Activated naive CD8-positive, alpha-beta T cell treated with anti-CD3 and anti-CD28 coated beads, Interleukin-2, amount 50 U/mL, for 24 hours (primary cell): Measurements from ENCODE around the gene PPDPF.

ENCODE experiments used
- ATAC-seq: fragments of 150-1000 bp; cut with Tn5 transposase; one replicate; pipeline ENCODE4 v1.10.0; 2021
- DNase-seq: peaks from one replicate; pipeline ENCODE4 v3.0.0; 2021
- H3K27ac Mint-ChIP-seq: one replicate; pipeline ENCODE4 v1.8.0; 2021; ENCODE audit warnings: mild to moderate bottlenecking, mixed read lengths
- H3K27me3 Mint-ChIP-seq: one replicate; pipeline ENCODE4 v1.8.0; 2021; ENCODE audit warnings: mixed read lengths
- H3K36me3 Mint-ChIP-seq: one replicate; pipeline ENCODE4 v1.8.0; 2021; ENCODE audit warnings: low read depth, mixed read lengths
- H3K4me1 Mint-ChIP-seq: one replicate; pipeline ENCODE4 v1.8.0; 2021; ENCODE audit warnings: mixed read lengths
- H3K4me3 Mint-ChIP-seq: one replicate; pipeline ENCODE4 v1.8.0; 2021; ENCODE audit warnings: mild to moderate bottlenecking, moderate library complexity, mixed read lengths
- H3K9me3 Mint-ChIP-seq: one replicate; pipeline ENCODE4 v1.8.0; 2021; ENCODE audit warnings: mixed read lengths

The PPDPF gene

GRCh38 chr20:63518946-63519667, 1.5 kb upstream of the PPDPF start:
- Mint-ChIP-seq H3K27ac (no peak overlapping the region), H3K9me3 (peaks cover 8% of the 10 kb centered on the region), H3K36me3 (peaks cover 16% of the 10 kb centered on the region), H3K27me3 (peaks cover 9% of the 10 kb centered on the region), H3K4me3 (peak overlapping the region; percentile 56), H3K4me1 (peaks cover 9% of the 10 kb centered on the region)
- ATAC-seq (no peak), DNase-seq (no peak)

GRCh38 chr20:63519668-63520503, 679 bp upstream of the PPDPF start:
- Mint-ChIP-seq H3K27me3 (peaks cover 7% of the 10 kb centered on the region), H3K9me3 (peaks cover 3% of the 10 kb centered on the region), H3K36me3 (peaks cover 20% of the 10 kb centered on the region), H3K27ac (no peak overlapping the region), H3K4me3 (peak overlapping the region; percentile 56), H3K4me1 (peaks cover 7% of the 10 kb centered on the region)
- peak; percentile 69 for DNase-seq
- ATAC-seq: peak; percentile 33

- no peaks in the 10 kb centered on the region for H3K27me3 Mint-ChIP-seq
- ATAC-seq: peak; percentile 51
- H3K36me3 Mint-ChIP-seq: peaks cover 20% of the 10 kb centered on the region
- H3K4me1 Mint-ChIP-seq: peaks cover 6% of the 10 kb centered on the region
- peak; percentile 78 for DNase-seq
- H3K9me3 Mint-ChIP-seq: no peaks in the 10 kb centered on the region
- peak overlapping the region; percentile 81 for H3K4me3 Mint-ChIP-seq
- H3K27ac Mint-ChIP-seq: no peak overlapping the region
Observed at GRCh38 chr20:63520934-63521601, 503 bp downstream of the PPDPF start.

- Mint-ChIP-seq H3K27me3 (no peaks in the 10 kb centered on the region), H3K27ac (no peak overlapping the region), H3K36me3 (peaks cover 20% of the 10 kb centered on the region), H3K4me3 (peak overlapping the region; percentile 81), H3K4me1 (peaks cover 6% of the 10 kb centered on the region), H3K9me3 (no peaks in the 10 kb centered on the region)
- no peak for DNase-seq
- ATAC-seq: no peak
Observed at GRCh38 chr20:63521602-63522001, 1.0 kb downstream of the PPDPF start.

- Mint-ChIP-seq H3K4me3 (peak overlapping the region; percentile 51), H3K36me3 (peaks cover 20% of the 10 kb centered on the region), H3K9me3 (no peaks in the 10 kb centered on the region), H3K27me3 (no peaks in the 10 kb centered on the region), H3K4me1 (peaks cover 6% of the 10 kb centered on the region), H3K27ac (no peak overlapping the region)
- DNase-seq (no peak), ATAC-seq (no peak)
Observed at GRCh38 chr20:63522091-63522868, 1.7 kb downstream of the PPDPF start.

GRCh38 chr20:63522981-63523611, 2.5 kb downstream of the PPDPF start:
- Mint-ChIP-seq H3K27ac (no peak overlapping the region), H3K4me1 (peaks cover 9% of the 10 kb centered on the region), H3K4me3 (no peak overlapping the region), H3K9me3 (no peaks in the 10 kb centered on the region), H3K27me3 (no peaks in the 10 kb centered on the region), H3K36me3 (peaks cover 20% of the 10 kb centered on the region)
- no peak for DNase-seq
- ATAC-seq: no peak

- ATAC-seq (no peak), DNase-seq (no peak)
- H3K9me3 Mint-ChIP-seq: no peaks in the 10 kb centered on the region
- peaks cover 9% of the 10 kb centered on the region for H3K4me1 Mint-ChIP-seq
- H3K27me3 Mint-ChIP-seq: no peaks in the 10 kb centered on the region
- H3K36me3 Mint-ChIP-seq: peaks cover 20% of the 10 kb centered on the region
- H3K4me3 Mint-ChIP-seq: no peak overlapping the region
- no peak overlapping the region for H3K27ac Mint-ChIP-seq
Observed at GRCh38 chr20:63525185-63525584, 4.6 kb downstream of the PPDPF start.

GRCh38 chr20:63525971-63526370, 5.4 kb downstream of the PPDPF start:
- Mint-ChIP-seq H3K9me3 (no peaks in the 10 kb centered on the region), H3K27me3 (no peaks in the 10 kb centered on the region), H3K4me1 (peaks cover 9% of the 10 kb centered on the region), H3K27ac (no peak overlapping the region), H3K36me3 (peaks cover 20% of the 10 kb centered on the region), H3K4me3 (no peak overlapping the region)
- ATAC-seq (no peak), DNase-seq (no peak)

GRCh38 chr20:63527184-63527583, 6.6 kb downstream of the PPDPF start:
- Mint-ChIP-seq H3K9me3 (no peaks in the 10 kb centered on the region), H3K4me3 (no peak overlapping the region), H3K4me1 (peaks cover 7% of the 10 kb centered on the region), H3K27ac (no peak overlapping the region), H3K27me3 (no peaks in the 10 kb centered on the region), H3K36me3 (peaks cover 19% of the 10 kb centered on the region)
- DNase-seq: no peak
- no peak for ATAC-seq

- ATAC-seq (no peak), DNase-seq (no peak)
- Mint-ChIP-seq H3K4me3 (no peak overlapping the region), H3K4me1 (peaks cover 3% of the 10 kb centered on the region), H3K36me3 (peaks cover 2% of the 10 kb centered on the region), H3K27me3 (no peaks in the 10 kb centered on the region), H3K9me3 (no peaks in the 10 kb centered on the region), H3K27ac (no peak overlapping the region)
Observed at GRCh38 chr20:63529180-63529860, 8.8 kb downstream of the PPDPF start.

GRCh38 chr20:63529861-63530787, 9.6 kb downstream of the PPDPF start:
- Mint-ChIP-seq H3K27ac (no peak overlapping the region), H3K9me3 (no peaks in the 10 kb centered on the region), H3K4me3 (no peak overlapping the region), H3K4me1 (peaks cover 3% of the 10 kb centered on the region), H3K27me3 (no peaks in the 10 kb centered on the region), H3K36me3 (no peaks in the 10 kb centered on the region)
- no peak for DNase-seq
- no peak for ATAC-seq

- Mint-ChIP-seq H3K4me3 (no peak overlapping the region), H3K27me3 (no peaks in the 10 kb centered on the region), H3K4me1 (peaks cover 3% of the 10 kb centered on the region), H3K9me3 (no peaks in the 10 kb centered on the region), H3K27ac (no peak overlapping the region), H3K36me3 (no peaks in the 10 kb centered on the region)
- ATAC-seq (no peak), DNase-seq (no peak)
Observed at GRCh38 chr20:63530788-63531160, 10.2 kb downstream of the PPDPF start.
